Caco-2 (cell line): ENCODE results near the gene NRP1. TPM values are rescaled to one million over a fixed set of nuclear protein-coding genes. Genes with fewer than 3 reads are reported as not detected.

Experiments used
- BruUV-seq: library from RNA; stranded (reverse); fragments of 400-500 nt; replicated peaks from 2 replicates; lab custom pipeline; 2021; lab: Mats Ljungman, UMichigan
- CTCF ChIA-PET: fragments of 300-600 bp; sonication (Branson Sonifier 250); formaldehyde crosslinking; loops from one replicate; lab custom pipeline; 2022; ENCODE audit warnings: antibody characterized with exemption; lab: Charles Lee
- POLR2A ChIA-PET: fragments of 300-600 bp; sonication (Branson Sonifier 250); formaldehyde crosslinking; loops from one replicate; lab custom pipeline; 2022; ENCODE audit warnings: antibody characterized with exemption; lab: Charles Lee
- DNase-seq, 2 experiments: peaks; one replicate each; pipeline versions ENCODE4 v3.0.0 to v3.0.0-alpha.2; 2020 to 2022
- H3K27me3 ChIP-seq: replicated peaks from 2 replicates; pipeline ENCODE4 v1.6.0; 2011; ENCODE audit warnings: low read length; ENCODE audit not compliant: control insufficient read depth, insufficient read depth
- H3K36me3 ChIP-seq: 2 replicates; pipeline ENCODE4 v1.5.1; 2011; ENCODE audit warnings: low read length; ENCODE audit not compliant: control insufficient read depth, insufficient read depth
- H3K4me1 ChIP-seq: fragments of 250-450 bp; sonication (Bioruptor Pico); 2 replicates; pipeline ENCODE4 v1.5.1; 2020; ENCODE audit warnings: mild to moderate bottlenecking
- H3K4me3 ChIP-seq: 2 replicates; pipeline ENCODE4 v1.5.1; 2011; ENCODE audit warnings: low read depth, mild to moderate bottlenecking, control low read depth, low read length
- H3K9me3 ChIP-seq: fragments of 250-450 bp; sonication (Bioruptor Pico); 2 replicates; pipeline ENCODE4 v1.5.1; 2020; ENCODE audit warnings: mild to moderate bottlenecking, moderate library complexity
- H3K27ac Mint-ChIP-seq: one replicate; pipeline ENCODE4 v1.8.0; 2022; ENCODE audit warnings: mixed read lengths; ENCODE audit not compliant: unreplicated experiment
- H3K27me3 Mint-ChIP-seq: one replicate; pipeline ENCODE4 v1.8.0; 2022; ENCODE audit warnings: mixed read lengths; ENCODE audit not compliant: insufficient read depth, unreplicated experiment
- H3K36me3 Mint-ChIP-seq: one replicate; pipeline ENCODE4 v1.8.0; 2022; ENCODE audit warnings: mild to moderate bottlenecking, mixed read lengths; ENCODE audit not compliant: insufficient read depth, unreplicated experiment
- H3K4me1 Mint-ChIP-seq: one replicate; pipeline ENCODE4 v1.8.0; 2022; ENCODE audit warnings: low read depth, mixed read lengths; ENCODE audit not compliant: unreplicated experiment
- H3K4me3 Mint-ChIP-seq: one replicate; pipeline ENCODE4 v1.8.0; 2022; ENCODE audit warnings: mild to moderate bottlenecking, moderate library complexity, mixed read lengths; ENCODE audit not compliant: unreplicated experiment
- H3K9me3 Mint-ChIP-seq: one replicate; pipeline ENCODE4 v1.8.0; 2022; ENCODE audit warnings: mixed read lengths; ENCODE audit not compliant: unreplicated experiment
- CTCF ChIP-seq, 2 experiments: fragments of 200-600 bp in 1 of 2; IDR thresholded peaks; 1 replicate in 1 of 2; 2 replicates in 1 of 2; pipeline versions ENCODE4 v1.5.1 to v1.8.0; 2011 to 2022; ENCODE audit warnings: antibody characterized with exemption in 1 of 2, control low read depth in 1 of 2, inconsistent platforms in 1 of 2, low read depth in 1 of 2, low read length in 1 of 2, mild to moderate bottlenecking in 1 of 2, moderate library complexity in 1 of 2; ENCODE audit not compliant: insufficient read depth in 1 of 2, severe bottlenecking in 1 of 2, unreplicated experiment in 1 of 2
- intact Hi-C: fragments of 100-400 bp; cut with micrococcal nuclease; formaldehyde crosslinking; loops from one replicate; pipeline ENCODE4 v1.10.0; 2022; ENCODE audit not compliant: unreplicated experiment
- total RNA-seq: library from RNA; stranded (reverse); gene quantifications from 2 replicates; pipeline ENCODE4 v1.2.3, GENCODE V29; 2022

The NRP1 gene
- total RNA-seq, 1 experiment from 2014 or later: 123 TPM

- Mint-ChIP-seq H3K9me3 (no peaks in the 10 kb centered on the region), H3K4me1 (peaks cover 20% of the 10 kb centered on the region), H3K27me3 (no peaks in the 10 kb centered on the region), H3K27ac (no peak overlapping the region), H3K36me3 (no peaks in the 10 kb centered on the region), H3K4me3 (no peak overlapping the region)
- intact Hi-C loops: no loop called here
- no peak for DNase-seq
- BruUV-seq: no TSS peak
- Histone ChIP-seq H3K27me3 (no peaks in the 10 kb centered on the region), H3K9me3 (no peaks in the 10 kb centered on the region), H3K4me3 (no peak overlapping the region), H3K4me1 (peaks cover 24% of the 10 kb centered on the region), H3K36me3 (no peaks in the 10 kb centered on the region)
- CTCF ChIA-PET: interaction anchor here (0.7 kb wide), 1 partner anchor 226 kb away, joined by 6 read pairs; no protein-coding TSS in a partner anchor
- no peak for TF ChIP-seq CTCF (IDR thresholded peaks at IDR 0.05; ENCODE audit: insufficient read depth in 1 of 2, low read depth in 1 of 2, low read length in 1 of 2, severe bottlenecking in 1 of 2, unreplicated experiment in 1 of 2)
- POLR2A ChIA-PET: interaction anchor here (0.6 kb wide), 1 partner anchor 93 kb away, joined by 5 read pairs; no protein-coding TSS in a partner anchor
Observed at GRCh38 chr10:33160151-33160550, 174.3 kb downstream of the NRP1 start.

DNA sequence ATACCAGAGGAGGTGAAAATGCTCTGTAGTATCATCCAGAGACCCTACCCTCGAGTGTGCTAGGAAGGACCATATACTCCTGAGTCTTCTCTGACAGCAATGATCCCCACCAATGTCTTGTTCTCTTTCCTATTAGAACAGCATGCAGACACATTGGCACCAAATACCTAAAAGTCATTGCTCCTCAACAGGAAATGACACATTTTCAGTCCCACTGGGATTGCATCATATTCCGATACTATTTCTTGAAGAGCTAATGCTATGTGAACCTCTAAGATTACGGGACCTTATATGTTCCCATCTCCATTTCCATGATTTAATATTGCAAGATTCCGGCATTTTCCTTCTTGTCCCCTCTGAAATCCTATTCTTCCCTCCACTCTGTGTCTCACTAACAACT, 177.4 kb downstream of the NRP1 start:
- CTCF ChIA-PET: no interaction called here
- H3K4me1 ChIP-seq: peaks cover 28% of the 10 kb centered on the region
- no peak for TF ChIP-seq CTCF (IDR thresholded peaks at IDR 0.05; ENCODE audit: insufficient read depth in 1 of 2, low read depth in 1 of 2, low read length in 1 of 2, severe bottlenecking in 1 of 2, unreplicated experiment in 1 of 2)

DNA sequence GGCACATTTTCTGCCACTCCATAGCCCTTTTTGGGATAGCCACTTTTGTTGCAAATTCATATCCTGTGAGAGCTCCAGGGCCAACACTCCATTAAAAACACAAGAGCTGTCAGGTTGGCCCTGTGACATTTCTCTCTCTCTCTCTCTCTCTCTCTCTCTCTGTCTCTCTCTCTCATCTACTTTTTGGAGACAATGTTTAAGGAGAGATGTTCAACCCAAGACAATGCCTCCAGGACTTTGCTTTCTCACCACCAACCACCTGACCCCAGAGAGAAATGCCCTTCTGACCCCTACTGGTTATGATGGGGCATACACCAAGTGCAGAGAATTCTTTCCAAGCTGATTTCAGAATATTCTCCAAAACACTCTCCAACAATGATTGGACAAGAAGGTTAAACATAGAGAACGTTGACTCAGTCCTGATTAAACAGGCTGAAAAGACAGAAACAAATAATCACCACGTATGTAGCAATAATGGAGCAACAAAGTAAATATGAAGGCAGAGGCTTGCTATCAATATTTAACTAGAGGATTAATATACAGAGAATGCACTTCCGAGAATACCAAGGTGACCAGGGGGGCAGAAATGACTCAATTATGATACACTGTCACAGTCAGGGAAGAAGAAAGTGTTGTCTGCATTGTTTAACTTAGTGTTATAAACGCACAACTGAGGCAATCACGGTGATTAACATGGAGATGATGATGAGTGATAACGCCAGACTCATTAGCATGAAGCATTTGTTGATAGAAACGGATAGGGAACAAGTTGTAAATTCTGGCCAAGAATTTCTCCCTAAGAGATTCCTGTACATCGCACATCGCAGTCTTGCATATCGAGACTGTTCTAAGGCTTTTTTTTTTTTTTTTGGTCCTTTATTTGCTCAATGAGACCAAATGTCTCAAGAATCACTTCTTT, 178.5 kb downstream of the NRP1 start:
- Mint-ChIP-seq H3K9me3 (no peaks in the 10 kb centered on the region), H3K4me1 (peaks cover 11% of the 10 kb centered on the region), H3K27ac (peak overlapping the region; percentile 8), H3K27me3 (no peaks in the 10 kb centered on the region), H3K4me3 (peak overlapping the region; percentile 28), H3K36me3 (no peaks in the 10 kb centered on the region)
- no peaks in the 10 kb centered on the region for H3K9me3 ChIP-seq
- no peak overlapping the region for H3K4me3 ChIP-seq
- CTCF ChIA-PET: interaction anchor here (0.5 to 1.3 kb wide), 9 partner anchors 13 to 231 kb away, joined by 3 to 11 read pairs (median 4); no protein-coding TSS in a partner anchor
- peak; percentile 72 to 92 for TF ChIP-seq CTCF (IDR thresholded peaks at IDR 0.05; ENCODE audit: insufficient read depth in 1 of 2, low read depth in 1 of 2, low read length in 1 of 2, severe bottlenecking in 1 of 2, unreplicated experiment in 1 of 2)
- POLR2A ChIA-PET: interaction anchor here (0.5 kb wide), 1 partner anchor 1185 kb away, joined by 3 read pairs; no protein-coding TSS in a partner anchor
- no peaks in the 10 kb centered on the region for H3K36me3 ChIP-seq
- no TSS peak for BruUV-seq
- peak; percentile 81 to 88 for DNase-seq
- intact Hi-C loops: loop anchor here (1.0 to 5.0 kb wide), 7 partner anchors 40 to 361 kb away; partner anchors contain the start of gene ITGB1
- no peaks in the 10 kb centered on the region for H3K27me3 ChIP-seq
- peaks cover 36% of the 10 kb centered on the region for H3K4me1 ChIP-seq

More for the DNA sequence above, 177.4 kb downstream of the NRP1 start:
- no peaks in the 10 kb centered on the region for H3K27me3 ChIP-seq
- Mint-ChIP-seq H3K9me3 (no peaks in the 10 kb centered on the region), H3K27ac (no peak overlapping the region), H3K4me1 (peaks cover 14% of the 10 kb centered on the region), H3K27me3 (no peaks in the 10 kb centered on the region), H3K36me3 (no peaks in the 10 kb centered on the region), H3K4me3 (no peak overlapping the region)
- no peak for DNase-seq
- intact Hi-C loops: loop anchor here (5.0 kb wide), 1 partner anchor 90 kb away; no protein-coding TSS in a partner anchor
- no peaks in the 10 kb centered on the region for H3K9me3 ChIP-seq
- BruUV-seq: no TSS peak
- H3K4me3 ChIP-seq: no peak overlapping the region
- POLR2A ChIA-PET: no interaction called here
- no peaks in the 10 kb centered on the region for H3K36me3 ChIP-seq
